ENCODE measurements around the gene RAD23B. TPM values are rescaled to one million over a fixed set of nuclear protein-coding genes. Genes with fewer than 3 reads are reported as not detected.
A peak's percentile ranks its signal among the peaks of the same experiment; 100 is the strongest.

RAD23B gene
- polyA plus RNA-seq, 1 donor: 92.7 TPM

- peaks cover 6% of the 10 kb centered on the region for H3K4me1 ChIP-seq (ENCODE audit: control insufficient read depth, insufficient read depth, low read length)
- no peaks in the 10 kb centered on the region for H3K9me3 ChIP-seq (ENCODE audit: control insufficient read depth, low read depth, low read length)
- 90% methylated on average over 4 of the region's 7 CpGs for WGBS (ENCODE audit: insufficient coverage, low lambda C conversion rate)
- H3K27ac ChIP-seq (ENCODE audit: low read length): no peak overlapping the region
- no peak overlapping the region for H3K4me3 ChIP-seq (ENCODE audit: low read length)
- no peaks in the 10 kb centered on the region for H3K36me3 ChIP-seq (ENCODE audit: control insufficient read depth, insufficient read depth, low read length)
- DNase-seq: no peak
- H3K27me3 ChIP-seq (ENCODE audit: control insufficient read depth, insufficient read depth, low read length): no peaks in the 10 kb centered on the region
Observed at GRCh38 chr9:107266624-107267368, 16.3 kb upstream of the RAD23B start.

- no peak overlapping the region for H3K27ac ChIP-seq (ENCODE audit: low read length)
- DNase-seq: no peak
- H3K36me3 ChIP-seq (ENCODE audit: control insufficient read depth, insufficient read depth, low read length): no peaks in the 10 kb centered on the region
- H3K9me3 ChIP-seq (ENCODE audit: control insufficient read depth, low read depth, low read length): no peaks in the 10 kb centered on the region
- H3K27me3 ChIP-seq (ENCODE audit: control insufficient read depth, insufficient read depth, low read length): no peaks in the 10 kb centered on the region
- no peak overlapping the region for H3K4me3 ChIP-seq (ENCODE audit: low read length)
- WGBS (ENCODE audit: insufficient coverage, low lambda C conversion rate): 100% methylated on average over 1 of the region's 2 CpGs
- peaks cover 6% of the 10 kb centered on the region for H3K4me1 ChIP-seq (ENCODE audit: control insufficient read depth, insufficient read depth, low read length)
Observed at GRCh38 chr9:107268560-107268959, 14.5 kb upstream of the RAD23B start.

GRCh38 chr9:107269254-107269653, 13.8 kb upstream of the RAD23B start:
- H3K4me3 ChIP-seq (ENCODE audit: low read length): no peak overlapping the region
- no peaks in the 10 kb centered on the region for H3K9me3 ChIP-seq (ENCODE audit: control insufficient read depth, low read depth, low read length)
- peak overlapping the region; percentile 26 for H3K27ac ChIP-seq (ENCODE audit: low read length)
- H3K4me1 ChIP-seq (ENCODE audit: control insufficient read depth, insufficient read depth, low read length): peaks cover 6% of the 10 kb centered on the region
- DNase-seq: no peak
- H3K27me3 ChIP-seq (ENCODE audit: control insufficient read depth, insufficient read depth, low read length): no peaks in the 10 kb centered on the region
- no peaks in the 10 kb centered on the region for H3K36me3 ChIP-seq (ENCODE audit: control insufficient read depth, insufficient read depth, low read length)
- WGBS (ENCODE audit: insufficient coverage, low lambda C conversion rate): no CpG with 5 or more reads among the region's 2 CpGs

- H3K4me3 ChIP-seq (ENCODE audit: low read length): no peak overlapping the region
- no peaks in the 10 kb centered on the region for H3K36me3 ChIP-seq (ENCODE audit: control insufficient read depth, insufficient read depth, low read length)
- H3K27me3 ChIP-seq (ENCODE audit: control insufficient read depth, insufficient read depth, low read length): no peaks in the 10 kb centered on the region
- DNase-seq: peak in 1 of 2 donors; percentile 34
- H3K4me1 ChIP-seq (ENCODE audit: control insufficient read depth, insufficient read depth, low read length): peaks cover 6% of the 10 kb centered on the region
- H3K9me3 ChIP-seq (ENCODE audit: control insufficient read depth, low read depth, low read length): no peaks in the 10 kb centered on the region
- 27% methylated on average over 2 of the region's 4 CpGs for WGBS (ENCODE audit: insufficient coverage, low lambda C conversion rate)
- H3K27ac ChIP-seq (ENCODE audit: low read length): peak overlapping the region; percentile 48
Observed at GRCh38 chr9:107269681-107270080, 13.4 kb upstream of the RAD23B start.

GRCh38 chr9:107270082-107270481, 13.0 kb upstream of the RAD23B start:
- no peak overlapping the region for H3K4me3 ChIP-seq (ENCODE audit: low read length)
- no peaks in the 10 kb centered on the region for H3K9me3 ChIP-seq (ENCODE audit: control insufficient read depth, low read depth, low read length)
- DNase-seq: peak in 1 of 2 donors; percentile 21
- H3K27me3 ChIP-seq (ENCODE audit: control insufficient read depth, insufficient read depth, low read length): no peaks in the 10 kb centered on the region
- H3K27ac ChIP-seq (ENCODE audit: low read length): peak overlapping the region; percentile 48
- no CpG with 5 or more reads among the region's 1 CpG for WGBS (ENCODE audit: insufficient coverage, low lambda C conversion rate)
- peaks cover 6% of the 10 kb centered on the region for H3K4me1 ChIP-seq (ENCODE audit: control insufficient read depth, insufficient read depth, low read length)
- H3K36me3 ChIP-seq (ENCODE audit: control insufficient read depth, insufficient read depth, low read length): no peaks in the 10 kb centered on the region

GRCh38 chr9:107270580-107270979, 12.5 kb upstream of the RAD23B start:
- DNase-seq: no peak
- Histone ChIP-seq H3K27me3 (ENCODE audit: control insufficient read depth, insufficient read depth, low read length) (no peaks in the 10 kb centered on the region), H3K4me1 (ENCODE audit: control insufficient read depth, insufficient read depth, low read length) (peaks cover 6% of the 10 kb centered on the region), H3K9me3 (ENCODE audit: control insufficient read depth, low read depth, low read length) (no peaks in the 10 kb centered on the region), H3K27ac (ENCODE audit: low read length) (no peak overlapping the region), H3K4me3 (ENCODE audit: low read length) (no peak overlapping the region), H3K36me3 (ENCODE audit: control insufficient read depth, insufficient read depth, low read length) (no peaks in the 10 kb centered on the region)

GRCh38 chr9:107273634-107274033, 9.4 kb upstream of the RAD23B start:
- peaks cover 6% of the 10 kb centered on the region for H3K4me1 ChIP-seq (ENCODE audit: control insufficient read depth, insufficient read depth, low read length)
- H3K9me3 ChIP-seq (ENCODE audit: control insufficient read depth, low read depth, low read length): no peaks in the 10 kb centered on the region
- H3K4me3 ChIP-seq (ENCODE audit: low read length): no peak overlapping the region
- H3K36me3 ChIP-seq (ENCODE audit: control insufficient read depth, insufficient read depth, low read length): no peaks in the 10 kb centered on the region
- no peak for DNase-seq
- no peaks in the 10 kb centered on the region for H3K27me3 ChIP-seq (ENCODE audit: control insufficient read depth, insufficient read depth, low read length)
- H3K27ac ChIP-seq (ENCODE audit: low read length): no peak overlapping the region
- WGBS (ENCODE audit: insufficient coverage, low lambda C conversion rate): 93% methylated on average over 3 of the region's 4 CpGs

- Histone ChIP-seq H3K4me3 (ENCODE audit: low read length) (no peak overlapping the region), H3K27ac (ENCODE audit: low read length) (no peak overlapping the region), H3K36me3 (ENCODE audit: control insufficient read depth, insufficient read depth, low read length) (no peaks in the 10 kb centered on the region), H3K27me3 (ENCODE audit: control insufficient read depth, insufficient read depth, low read length) (no peaks in the 10 kb centered on the region), H3K9me3 (ENCODE audit: control insufficient read depth, low read depth, low read length) (no peaks in the 10 kb centered on the region), H3K4me1 (ENCODE audit: control insufficient read depth, insufficient read depth, low read length) (peaks cover 6% of the 10 kb centered on the region)
- no CpG with 5 or more reads among the region's 1 CpG for WGBS (ENCODE audit: insufficient coverage, low lambda C conversion rate)
- DNase-seq: no peak
Observed at GRCh38 chr9:107274096-107274495, 9.0 kb upstream of the RAD23B start.

- Histone ChIP-seq H3K27me3 (ENCODE audit: control insufficient read depth, insufficient read depth, low read length) (no peaks in the 10 kb centered on the region), H3K36me3 (ENCODE audit: control insufficient read depth, insufficient read depth, low read length) (no peaks in the 10 kb centered on the region), H3K4me3 (ENCODE audit: low read length) (no peak overlapping the region), H3K4me1 (ENCODE audit: control insufficient read depth, insufficient read depth, low read length) (peaks cover 6% of the 10 kb centered on the region), H3K27ac (ENCODE audit: low read length) (no peak overlapping the region), H3K9me3 (ENCODE audit: control insufficient read depth, low read depth, low read length) (no peaks in the 10 kb centered on the region)
- WGBS (ENCODE audit: insufficient coverage, low lambda C conversion rate): no CpG with 5 or more reads among the region's 4 CpGs
- no peak for DNase-seq
Observed at GRCh38 chr9:107274953-107275422, 8.1 kb upstream of the RAD23B start.

GRCh38 chr9:107275530-107275929, 7.5 kb upstream of the RAD23B start:
- H3K4me1 ChIP-seq (ENCODE audit: control insufficient read depth, insufficient read depth, low read length): peaks cover 6% of the 10 kb centered on the region
- no peak for DNase-seq
- H3K4me3 ChIP-seq (ENCODE audit: low read length): no peak overlapping the region
- H3K27me3 ChIP-seq (ENCODE audit: control insufficient read depth, insufficient read depth, low read length): no peaks in the 10 kb centered on the region
- no peaks in the 10 kb centered on the region for H3K9me3 ChIP-seq (ENCODE audit: control insufficient read depth, low read depth, low read length)
- no peaks in the 10 kb centered on the region for H3K36me3 ChIP-seq (ENCODE audit: control insufficient read depth, insufficient read depth, low read length)
- H3K27ac ChIP-seq (ENCODE audit: low read length): no peak overlapping the region
- 100% methylated on average over 2 of the region's 2 CpGs for WGBS (ENCODE audit: insufficient coverage, low lambda C conversion rate)
